T-helper 2 cell treated with Interferon-gamma antibody and Interleukin-4, amounts not matched to agents 100 ng/mL and 5 ng/mL, for 36 hours (primary cell): ENCODE measurements around the gene TRAPPC12. TPM values are rescaled to one million over a fixed set of nuclear protein-coding genes. Genes with fewer than 3 reads are reported as not detected.

ENCODE experiments used
- intact Hi-C: fragments of 100-400 bp; cut with micrococcal nuclease; formaldehyde crosslinking; loops from one replicate; pipeline ENCODE4 v1.15.1; 2023
- total RNA-seq: library from RNA; stranded (reverse); gene quantifications from 2 replicates; pipeline ENCODE4 v1.2.3, GENCODE V29; 2022

The TRAPPC12 gene
- total RNA-seq, 1 donor from 2014 or later: 92.1 TPM

DNA sequence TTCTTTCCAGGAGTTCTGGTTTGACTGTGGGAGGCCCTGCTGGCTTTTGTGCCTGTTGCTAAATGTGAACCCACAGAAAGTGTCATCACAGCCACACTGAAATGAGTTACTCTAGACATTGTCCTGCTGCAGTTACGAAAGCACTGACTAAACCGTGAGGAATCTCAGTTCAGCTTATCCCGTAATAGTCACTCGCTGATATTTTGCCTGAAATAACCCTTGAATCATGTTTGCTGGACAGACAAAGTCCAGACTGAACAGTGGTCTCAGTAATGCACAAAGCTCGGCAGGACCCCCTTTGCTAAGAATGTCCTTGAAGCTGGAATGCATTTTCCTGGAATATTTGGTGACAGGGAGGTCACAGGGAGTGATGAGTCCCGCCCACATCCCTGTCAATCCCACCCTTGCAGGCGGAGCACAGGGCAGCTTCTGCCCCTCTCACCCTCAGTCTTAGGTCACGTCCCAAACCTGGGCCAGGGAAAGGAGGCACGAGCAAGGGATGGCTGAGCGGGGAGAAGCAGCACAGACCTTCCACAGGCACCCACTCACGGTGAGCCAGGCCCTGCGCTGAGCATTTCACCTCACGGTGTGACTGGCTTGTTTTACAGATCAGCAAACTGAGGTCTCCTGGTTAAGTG, 86.5 kb downstream of the TRAPPC12 start:
- intact Hi-C loops: no loop called here

DNA sequence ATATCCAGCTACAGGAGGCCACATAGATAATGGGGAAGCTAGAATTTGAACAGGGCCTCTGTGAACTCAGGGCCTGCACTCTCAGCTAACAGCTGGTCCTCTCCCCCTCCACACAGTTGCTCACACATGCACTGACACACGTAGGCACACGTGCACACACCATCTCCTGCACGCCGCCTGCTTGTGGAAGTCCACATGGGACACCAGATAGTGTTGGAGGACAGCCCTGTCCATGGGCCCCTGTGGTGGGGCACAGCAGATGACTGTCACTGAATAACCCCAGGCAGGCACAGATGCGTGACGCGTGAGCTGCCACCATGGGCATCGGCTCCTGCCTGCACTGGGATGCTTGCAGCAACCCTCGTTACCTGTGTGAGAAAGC, 87.0 kb downstream of the TRAPPC12 start:
- intact Hi-C loops: no loop called here

GRCh38 chr2:3466966-3467365, 87.5 kb downstream of the TRAPPC12 start:
- intact Hi-C loops: no loop called here

GRCh38 chr2:3467654-3468053, 88.2 kb downstream of the TRAPPC12 start:
- intact Hi-C loops: no loop called here

GRCh38 chr2:3468296-3468988, 88.9 kb downstream of the TRAPPC12 start:
- intact Hi-C loops: no loop called here

- intact Hi-C loops: no loop called here
Measured at GRCh38 chr2:3469486-3469885, 90.0 kb downstream of the TRAPPC12 start.

DNA sequence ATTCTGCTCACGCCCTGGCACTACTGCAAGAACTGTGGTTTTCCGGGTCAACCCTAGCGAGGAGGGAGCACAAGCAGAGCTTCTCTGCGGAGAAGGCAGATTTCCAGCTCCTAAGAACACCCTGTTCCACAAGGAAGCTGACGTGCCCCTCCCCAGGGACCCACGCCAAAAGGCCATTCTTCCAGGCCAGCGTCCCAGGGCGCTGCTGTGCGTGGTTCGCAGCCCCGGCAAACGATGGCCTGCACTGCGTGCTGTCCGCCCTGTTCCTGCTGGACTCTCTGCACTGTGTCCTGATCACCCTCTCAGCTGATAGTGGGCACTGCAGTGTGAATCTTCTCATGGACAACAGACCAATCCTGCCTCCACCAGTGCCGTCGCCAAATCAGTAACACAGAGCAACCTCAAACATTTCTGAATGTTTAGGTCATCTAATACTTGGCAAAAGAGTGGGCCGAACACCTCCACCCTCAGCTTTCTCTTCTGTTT, 90.7 kb downstream of the TRAPPC12 start:
- intact Hi-C loops: no loop called here

- intact Hi-C loops: no loop called here
Measured at GRCh38 chr2:3470856-3471737, 91.6 kb downstream of the TRAPPC12 start.

- intact Hi-C loops: no loop called here
Measured at GRCh38 chr2:3472296-3472695, 92.8 kb downstream of the TRAPPC12 start.

DNA sequence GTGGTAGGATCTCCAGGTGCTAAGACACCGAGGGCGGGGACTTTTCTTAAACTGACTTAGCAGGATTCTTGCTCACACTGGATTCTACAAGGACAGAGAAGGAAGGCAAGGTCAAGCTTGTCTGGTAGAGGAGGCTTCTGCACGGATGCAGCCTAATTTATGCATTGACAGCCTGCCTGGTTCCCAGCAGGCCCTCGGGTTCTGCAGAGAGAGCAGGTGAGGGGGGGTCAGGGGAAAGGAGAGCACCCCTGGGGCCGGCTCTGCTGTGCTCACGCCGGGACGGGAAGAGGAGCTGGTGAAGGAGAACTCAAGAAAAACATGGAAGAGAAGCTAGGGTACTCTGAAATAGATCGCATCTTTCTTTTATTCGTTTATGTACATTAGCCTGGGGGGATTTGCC, 93.5 kb downstream of the TRAPPC12 start:
- intact Hi-C loops: no loop called here

GRCh38 chr2:3475771-3476170, 96.3 kb downstream of the TRAPPC12 start:
- intact Hi-C loops: no loop called here

- intact Hi-C loops: no loop called here
Measured at GRCh38 chr2:3476321-3476984, 97.0 kb downstream of the TRAPPC12 start.

- intact Hi-C loops: no loop called here
Measured at GRCh38 chr2:3476985-3477327, 97.5 kb downstream of the TRAPPC12 start.

- intact Hi-C loops: no loop called here
Measured at GRCh38 chr2:3478846-3479385, 99.4 kb downstream of the TRAPPC12 start.

GRCh38 chr2:3479430-3480320, 100.2 kb downstream of the TRAPPC12 start:
- intact Hi-C loops: no loop called here

DNA sequence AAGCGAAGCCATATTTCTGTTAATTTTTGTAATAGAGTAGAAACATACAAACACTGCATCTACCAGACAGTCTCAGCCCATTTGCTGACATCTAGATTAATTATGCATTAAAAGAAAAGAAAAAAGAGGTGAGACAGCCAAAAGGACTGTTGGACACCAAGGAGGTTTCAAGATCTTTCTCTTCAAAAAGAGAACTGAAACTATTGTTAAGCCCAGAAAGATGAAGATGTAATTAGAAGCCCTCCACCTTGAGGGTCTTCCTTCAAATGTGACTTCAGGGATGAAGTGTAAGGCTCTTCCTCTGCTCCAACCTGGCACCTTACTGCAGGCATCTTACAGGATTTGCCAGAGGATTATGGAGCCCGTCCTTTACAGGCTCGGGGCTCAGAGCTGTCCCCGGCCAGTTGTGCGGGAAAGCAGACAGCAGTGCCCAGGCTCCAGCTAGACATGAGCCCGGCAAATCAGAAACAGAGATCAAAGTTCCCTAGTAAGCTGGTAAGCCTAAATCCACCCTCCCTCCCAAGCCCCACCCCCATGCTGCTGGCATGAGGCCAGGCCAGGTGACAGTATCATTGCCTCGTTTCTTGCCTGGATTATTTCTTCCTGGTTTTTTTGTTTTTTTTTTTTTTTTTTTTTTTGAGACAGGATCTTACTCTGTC, 101.0 kb downstream of the TRAPPC12 start:
- intact Hi-C loops: no loop called here

- intact Hi-C loops: no loop called here
Measured at GRCh38 chr2:3481011-3481400, 101.5 kb downstream of the TRAPPC12 start.

GRCh38 chr2:3481736-3482362, 102.4 kb downstream of the TRAPPC12 start:
- intact Hi-C loops: no loop called here

GRCh38 chr2:3482363-3482821, 102.9 kb downstream of the TRAPPC12 start:
- intact Hi-C loops: no loop called here
